Skeletal muscle satellite cell (primary cell): ENCODE measurements around the gene TMEM266.

Source experiments
- H3K27me3 ChIP-seq: 2 replicates; pipeline ENCODE4 v1.7.0; 2013; ENCODE audit warnings: low read length; ENCODE audit not compliant: control insufficient read depth, insufficient read depth
- H3K36me3 ChIP-seq: 2 replicates; pipeline ENCODE4 v1.7.0; 2013; ENCODE audit warnings: mild to moderate bottlenecking, control low read depth, low read length; ENCODE audit not compliant: insufficient read depth
- H3K4me1 ChIP-seq: 2 replicates; pipeline ENCODE4 v1.7.0; 2013; ENCODE audit warnings: low read length; ENCODE audit not compliant: control insufficient read depth, insufficient read depth
- H3K4me2 ChIP-seq: 2 replicates; pipeline ENCODE4 v1.7.0; 2013; ENCODE audit warnings: mild to moderate bottlenecking, low read length
- H3K4me3 ChIP-seq: 2 replicates; pipeline ENCODE4 v1.7.0; 2013; ENCODE audit warnings: low read length
- H3K9ac ChIP-seq: 2 replicates; pipeline ENCODE4 v1.7.0; 2013; ENCODE audit warnings: mild to moderate bottlenecking, low read depth, low read length, moderate library complexity
- H3K9me3 ChIP-seq: replicated peaks from 2 replicates; pipeline ENCODE4 v1.7.0; 2013; ENCODE audit warnings: mild to moderate bottlenecking, control low read depth, low read length

Gene TMEM266

DNA sequence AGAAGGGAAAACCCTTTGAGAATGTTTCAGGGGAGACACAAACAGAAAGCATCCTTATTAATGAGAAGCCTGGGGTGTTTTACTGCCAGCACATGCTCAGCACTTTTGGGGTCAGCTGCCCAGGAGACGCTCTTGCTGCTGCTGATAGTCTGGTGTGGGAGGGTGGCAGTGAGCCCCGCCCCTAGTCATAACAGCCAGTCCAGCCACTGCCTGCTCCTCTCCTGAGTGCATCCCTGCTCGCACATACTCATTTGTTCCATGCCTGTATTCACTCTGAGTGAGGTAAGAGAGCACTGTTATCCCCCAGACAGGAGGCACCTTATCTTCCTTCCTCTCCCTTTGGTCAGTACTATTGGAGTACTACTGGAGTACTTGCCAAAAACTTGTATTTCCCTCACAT lies 150.2 kb downstream of the TMEM266 start:
- H3K4me1 ChIP-seq, result no peaks in the 10 kb centered on the region
- H3K36me3 ChIP-seq, result peaks cover 19% of the 10 kb centered on the region
- H3K27me3 ChIP-seq, result no peaks in the 10 kb centered on the region
- no peak overlapping the region for H3K4me3 ChIP-seq
- H3K9me3 ChIP-seq, result no peaks in the 10 kb centered on the region
- no peak overlapping the region for H3K4me2 ChIP-seq
- H3K9ac ChIP-seq, result no peak overlapping the region

DNA sequence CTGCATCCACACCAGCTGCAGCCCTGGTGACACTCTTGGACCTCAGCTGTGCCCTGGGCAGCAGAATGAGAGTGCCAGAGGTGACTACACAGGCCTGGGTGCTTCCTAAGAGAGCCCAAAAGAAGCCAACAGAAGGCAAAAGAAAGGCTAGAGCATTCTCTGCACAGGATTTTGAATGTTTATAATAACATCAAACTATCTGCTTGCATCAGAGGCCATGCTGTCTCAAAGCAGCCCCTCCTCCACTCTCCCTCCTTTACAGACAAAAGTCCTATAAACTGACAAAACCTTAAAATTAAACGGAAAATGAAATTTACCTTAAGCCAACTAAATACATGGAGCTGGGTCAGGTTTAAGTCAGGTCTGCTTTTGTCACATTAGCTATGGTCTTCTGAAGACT lies 155.8 kb downstream of the TMEM266 start:
- no peak overlapping the region for H3K4me3 ChIP-seq
- no peaks in the 10 kb centered on the region for H3K27me3 ChIP-seq
- H3K36me3 ChIP-seq, result peaks cover 21% of the 10 kb centered on the region
- no peak overlapping the region for H3K4me2 ChIP-seq
- H3K9ac ChIP-seq, result no peak overlapping the region
- peaks cover 10% of the 10 kb centered on the region for H3K4me1 ChIP-seq
- H3K9me3 ChIP-seq, result no peaks in the 10 kb centered on the region

DNA sequence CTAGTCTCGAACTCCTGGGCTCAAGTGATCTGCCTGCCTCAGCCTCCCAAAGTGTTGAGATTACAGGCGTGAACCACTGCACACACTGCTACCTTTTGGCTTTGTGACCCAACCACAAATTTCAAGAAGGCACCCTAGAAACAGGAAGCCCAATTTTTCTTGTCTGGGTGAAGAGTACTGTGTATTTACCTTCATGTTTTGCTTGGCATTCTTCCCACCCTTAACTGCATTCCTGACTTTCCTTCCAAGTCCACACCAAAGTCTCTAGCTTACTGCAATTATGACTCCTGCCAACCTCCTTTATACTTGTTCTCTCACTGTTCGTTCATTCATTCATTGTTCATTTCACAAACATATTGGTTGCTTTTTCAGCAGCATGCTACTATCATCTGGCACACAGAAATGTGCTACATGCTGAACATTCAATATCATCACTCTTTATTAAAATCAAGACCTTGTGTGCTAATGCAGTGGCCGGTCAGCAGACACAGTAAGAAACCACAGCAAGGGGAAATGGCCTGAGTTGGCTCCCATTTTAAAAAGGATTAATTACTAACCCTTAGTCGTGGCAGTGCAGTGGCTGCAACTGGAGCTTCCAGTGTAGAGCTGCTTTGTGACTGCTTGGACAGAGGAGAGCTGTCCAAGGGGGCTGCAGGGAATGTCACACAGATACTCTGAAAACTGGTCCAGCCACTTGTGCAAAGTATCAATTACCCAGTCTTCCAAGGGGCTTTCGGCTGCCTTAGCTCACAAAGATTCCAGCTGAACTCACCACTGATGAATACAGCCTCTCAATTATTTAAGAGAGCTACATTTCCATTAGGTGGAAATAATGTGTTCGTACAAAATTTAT lies 157.5 kb downstream of the TMEM266 start:
- peaks cover 27% of the 10 kb centered on the region for H3K36me3 ChIP-seq
- no peak overlapping the region for H3K4me3 ChIP-seq
- no peaks in the 10 kb centered on the region for H3K9me3 ChIP-seq
- H3K27me3 ChIP-seq, result no peaks in the 10 kb centered on the region
- H3K9ac ChIP-seq, result no peak overlapping the region
- peaks cover 10% of the 10 kb centered on the region for H3K4me1 ChIP-seq
- peak overlapping the region; percentile 17 for H3K4me2 ChIP-seq

DNA sequence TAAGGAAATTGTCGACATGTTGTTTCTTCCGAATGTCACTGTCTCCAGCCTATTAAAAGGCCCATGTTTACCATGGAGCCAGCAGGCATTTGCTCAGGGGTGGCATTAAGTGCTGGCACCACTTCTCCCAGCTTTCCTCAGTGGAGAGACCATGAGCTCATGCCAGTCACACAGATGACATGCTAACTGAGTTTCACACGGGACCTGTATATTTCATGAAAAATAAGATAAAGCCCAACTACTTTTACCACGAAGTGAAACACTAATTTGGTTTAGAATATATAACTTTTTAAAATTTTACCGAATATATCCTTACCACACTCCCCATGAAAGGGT lies 158.1 kb downstream of the TMEM266 start:
- Histone ChIP-seq H3K9me3 (no peaks in the 10 kb centered on the region), H3K4me2 (no peak overlapping the region), H3K36me3 (peaks cover 27% of the 10 kb centered on the region), H3K4me3 (no peak overlapping the region), H3K27me3 (no peaks in the 10 kb centered on the region), H3K4me1 (peaks cover 10% of the 10 kb centered on the region), H3K9ac (no peak overlapping the region)

DNA sequence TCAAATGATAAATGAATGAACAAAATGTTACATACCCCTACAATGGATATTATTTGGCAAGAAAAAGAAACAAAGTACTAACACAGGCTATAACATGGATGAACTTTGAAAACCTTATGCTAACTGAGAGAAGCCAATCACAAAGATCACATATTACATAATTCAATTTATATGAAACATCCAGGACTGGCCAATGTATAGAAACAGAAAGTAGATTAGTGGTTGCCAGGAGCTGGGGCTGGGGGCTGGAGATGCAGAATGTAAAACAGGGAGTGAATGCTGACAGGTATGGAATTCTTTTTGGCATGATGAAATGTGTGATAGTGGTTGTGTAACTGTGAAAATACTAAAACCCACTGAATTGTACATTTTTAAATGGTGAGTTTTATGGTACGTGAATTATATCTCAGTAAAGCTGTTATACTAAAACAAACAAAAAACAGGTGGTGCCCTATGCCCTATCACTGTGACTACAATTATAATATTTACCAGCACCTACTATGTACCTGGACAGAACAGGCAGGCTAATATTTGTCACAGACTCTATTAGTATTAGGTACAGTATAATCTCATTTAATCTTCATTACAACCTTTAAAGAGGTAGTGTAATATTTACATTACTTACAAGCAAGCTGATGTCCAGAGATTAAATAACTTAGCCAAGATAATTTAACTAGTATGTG lies 161.4 kb downstream of the TMEM266 start:
- Histone ChIP-seq H3K4me3 (no peak overlapping the region), H3K36me3 (peaks cover 30% of the 10 kb centered on the region), H3K27me3 (no peaks in the 10 kb centered on the region), H3K9me3 (no peaks in the 10 kb centered on the region), H3K4me2 (no peak overlapping the region), H3K4me1 (peaks cover 10% of the 10 kb centered on the region), H3K9ac (no peak overlapping the region)

DNA sequence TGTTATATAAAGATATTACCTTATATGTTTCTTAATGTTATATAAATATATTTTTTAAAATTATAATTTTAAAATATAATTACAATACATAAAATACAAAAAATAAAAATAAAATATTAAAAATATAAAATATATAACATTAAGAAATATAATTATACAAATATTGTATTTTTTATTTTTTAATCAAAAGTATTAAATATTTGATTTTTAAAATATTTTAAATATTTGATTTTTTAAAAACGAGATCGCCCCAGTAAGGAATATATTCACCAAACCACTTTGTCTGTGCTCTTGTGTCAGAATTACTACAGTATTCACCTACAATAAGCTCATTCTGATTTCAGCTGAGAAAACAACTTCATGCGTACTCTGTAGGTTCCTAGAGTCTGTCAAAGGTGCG lies 162.4 kb downstream of the TMEM266 start:
- H3K9me3 ChIP-seq, result no peaks in the 10 kb centered on the region
- peaks cover 30% of the 10 kb centered on the region for H3K36me3 ChIP-seq
- no peak overlapping the region for H3K4me3 ChIP-seq
- H3K27me3 ChIP-seq, result no peaks in the 10 kb centered on the region
- H3K4me2 ChIP-seq, result no peak overlapping the region
- H3K4me1 ChIP-seq, result peaks cover 8% of the 10 kb centered on the region
- no peak overlapping the region for H3K9ac ChIP-seq

DNA sequence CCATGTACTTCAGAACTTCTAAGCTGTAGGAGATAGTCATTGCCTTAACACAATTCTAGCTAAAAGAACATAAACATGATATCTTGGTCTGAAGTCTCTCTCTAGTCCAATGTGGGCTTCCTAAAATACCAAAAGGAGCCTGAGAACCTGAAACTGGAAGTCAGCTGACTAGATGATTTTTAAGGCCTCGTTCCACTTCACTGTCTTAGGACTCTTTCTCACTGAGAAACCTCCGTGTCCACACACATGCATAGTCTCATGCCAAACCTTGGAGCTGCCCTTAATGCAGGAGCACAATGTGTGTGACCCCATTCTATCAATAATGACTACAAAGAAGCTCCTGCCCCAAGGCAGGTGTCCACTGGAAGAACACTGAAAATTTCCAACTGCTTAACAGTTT lies 163.7 kb downstream of the TMEM266 start:
- Histone ChIP-seq H3K9me3 (no peaks in the 10 kb centered on the region), H3K4me1 (no peaks in the 10 kb centered on the region), H3K4me2 (no peak overlapping the region), H3K4me3 (no peak overlapping the region), H3K36me3 (peaks cover 30% of the 10 kb centered on the region), H3K9ac (no peak overlapping the region), H3K27me3 (no peaks in the 10 kb centered on the region)

DNA sequence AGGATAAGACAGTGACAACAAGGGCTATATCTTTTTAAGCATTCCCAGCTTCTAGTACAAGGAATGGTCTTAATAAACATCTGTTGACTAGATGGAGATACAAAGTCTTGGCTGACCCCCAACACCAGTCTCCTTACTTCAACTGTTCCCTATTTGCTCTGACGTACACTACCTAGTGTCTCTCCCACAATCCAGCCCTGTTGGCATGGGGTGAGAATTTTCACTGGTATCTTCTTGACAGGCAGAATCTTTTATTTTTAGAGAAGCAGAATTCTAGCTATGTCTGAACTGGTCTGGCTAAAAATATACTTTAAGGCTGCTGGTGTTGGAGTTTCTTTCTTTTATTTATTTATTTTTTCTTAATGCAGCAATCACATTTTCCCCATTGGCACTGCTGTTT lies 169.5 kb downstream of the TMEM266 start:
- Histone ChIP-seq H3K4me1 (no peaks in the 10 kb centered on the region), H3K4me3 (no peak overlapping the region), H3K36me3 (peaks cover 22% of the 10 kb centered on the region), H3K4me2 (no peak overlapping the region), H3K9ac (no peak overlapping the region), H3K9me3 (no peaks in the 10 kb centered on the region), H3K27me3 (no peaks in the 10 kb centered on the region)

DNA sequence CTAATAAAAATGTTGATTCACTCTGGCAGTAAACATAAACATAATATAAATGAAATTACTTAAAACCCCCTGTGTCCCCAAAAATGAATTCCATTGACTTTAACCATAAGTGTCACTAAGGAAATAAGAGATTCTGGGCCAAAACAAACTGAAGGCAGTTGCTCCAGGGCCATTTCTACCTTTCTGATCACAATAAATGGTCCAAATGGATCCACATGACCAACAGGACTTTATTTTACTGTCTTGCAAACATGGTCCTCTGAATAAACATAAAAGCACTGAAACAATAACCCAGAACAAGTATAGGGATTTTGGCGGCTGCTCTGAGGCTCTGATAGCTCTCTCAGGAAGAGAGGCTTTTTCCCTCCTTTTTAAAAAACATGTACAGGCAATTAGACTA lies 174.1 kb downstream of the TMEM266 start:
- Histone ChIP-seq H3K36me3 (peaks cover 14% of the 10 kb centered on the region), H3K27me3 (no peaks in the 10 kb centered on the region), H3K4me2 (no peak overlapping the region), H3K4me1 (no peaks in the 10 kb centered on the region), H3K9ac (no peak overlapping the region), H3K9me3 (no peaks in the 10 kb centered on the region), H3K4me3 (no peak overlapping the region)

DNA sequence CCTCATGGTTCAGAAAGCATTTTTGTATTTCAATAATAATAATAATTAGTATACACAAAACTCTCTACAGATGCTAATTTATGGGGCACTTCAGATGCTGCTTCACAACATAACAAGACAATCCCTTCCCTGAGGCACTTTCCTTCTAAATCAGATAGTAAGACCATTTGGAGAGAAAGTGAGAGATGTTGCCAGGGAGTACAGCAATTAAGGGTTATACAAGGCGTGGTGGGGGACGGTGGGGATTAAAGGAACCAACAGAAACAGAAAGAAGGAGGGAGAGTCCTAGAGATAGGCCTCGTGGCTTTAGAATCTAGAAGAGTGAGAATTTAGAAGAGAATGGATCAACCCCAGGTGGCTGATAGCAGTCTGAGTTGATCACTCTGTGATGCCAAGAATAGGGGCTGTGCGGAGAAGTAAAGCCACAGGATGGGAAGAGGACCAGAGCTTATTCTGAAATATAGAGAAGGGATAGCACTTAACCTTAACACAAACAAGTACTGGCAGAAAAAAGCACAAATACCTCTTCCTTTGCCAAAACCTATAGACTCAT lies 174.6 kb downstream of the TMEM266 start:
- Histone ChIP-seq H3K9ac (no peak overlapping the region), H3K36me3 (peaks cover 10% of the 10 kb centered on the region), H3K9me3 (no peaks in the 10 kb centered on the region), H3K4me1 (no peaks in the 10 kb centered on the region), H3K4me2 (no peak overlapping the region), H3K27me3 (no peaks in the 10 kb centered on the region), H3K4me3 (no peak overlapping the region)

DNA sequence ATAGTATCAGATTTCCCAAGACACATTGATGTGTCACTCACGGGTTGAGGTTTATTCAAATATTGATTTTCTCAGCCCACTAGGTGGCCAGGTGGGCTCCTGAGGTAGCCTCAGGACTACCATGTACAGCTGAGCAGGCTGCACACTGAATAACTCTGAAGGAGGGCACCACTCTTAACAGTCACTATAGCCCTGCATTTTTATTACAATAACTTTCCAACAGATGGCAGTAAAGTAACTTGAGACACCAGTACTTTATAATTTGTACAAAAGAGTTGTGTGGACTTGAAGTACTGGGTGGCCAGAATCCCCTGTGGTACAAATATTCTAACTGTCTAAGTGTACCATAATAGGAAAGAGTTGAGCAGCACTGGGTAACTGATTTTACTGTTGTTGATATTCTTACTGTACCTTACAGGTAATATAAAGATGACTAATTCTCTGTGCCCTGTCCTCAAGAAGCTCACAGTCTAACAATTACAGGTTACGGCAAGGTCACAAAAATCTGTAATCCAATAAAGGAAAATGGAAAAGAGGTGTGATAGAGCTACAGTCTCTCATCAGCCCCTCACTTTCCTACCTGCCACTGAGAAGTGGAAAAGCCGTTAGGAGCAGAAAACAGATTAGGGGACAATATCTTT lies 175.5 kb downstream of the TMEM266 start:
- no peaks in the 10 kb centered on the region for H3K27me3 ChIP-seq
- H3K4me3 ChIP-seq, result no peak overlapping the region
- H3K4me2 ChIP-seq, result no peak overlapping the region
- no peaks in the 10 kb centered on the region for H3K4me1 ChIP-seq
- no peak overlapping the region for H3K9ac ChIP-seq
- H3K36me3 ChIP-seq, result peaks cover 6% of the 10 kb centered on the region
- H3K9me3 ChIP-seq, result no peaks in the 10 kb centered on the region
